ENCODE measurements around the gene RIIAD1.

RIIAD1 gene

DNA sequence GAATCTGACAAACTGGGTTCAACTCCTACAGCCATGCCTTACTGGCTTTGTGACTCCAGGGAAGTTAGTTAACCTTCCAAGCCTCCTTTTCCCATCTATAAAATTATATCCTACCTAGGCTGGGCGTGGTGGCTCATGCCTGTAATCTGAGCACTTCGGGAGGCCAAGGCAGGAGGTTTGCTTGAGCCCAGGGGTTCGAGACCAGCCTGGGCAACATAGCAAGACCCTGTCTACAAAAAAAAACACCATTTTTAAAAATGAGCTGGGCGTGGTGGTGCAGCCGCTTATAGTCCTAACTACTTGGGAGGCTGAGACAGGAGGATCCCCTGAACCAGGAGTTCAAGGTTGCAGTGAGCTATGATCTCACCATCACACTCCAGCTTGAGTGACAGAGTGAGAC, 19.8 kb upstream of the RIIAD1 start:
- Histone ChIP-seq H3K27me3 (ENCODE audit: control insufficient read depth, insufficient read depth, low read length) (no peaks in the 10 kb centered on the region), H3K4me3 (ENCODE audit: low read depth, low read length) (no peak overlapping the region), H3K9ac (ENCODE audit: low read length) (no peak overlapping the region), H3K4me1 (ENCODE audit: control insufficient read depth, insufficient read depth, low read length) (no peaks in the 10 kb centered on the region), H3K9me3 (ENCODE audit: control insufficient read depth, insufficient read depth, low read depth, low read length) (no peaks in the 10 kb centered on the region), H3K36me3 (ENCODE audit: control insufficient read depth, insufficient read depth, low read length) (peaks cover 46% of the 10 kb centered on the region), H3K27ac (ENCODE audit: low read depth, low read length) (no peak overlapping the region)

DNA sequence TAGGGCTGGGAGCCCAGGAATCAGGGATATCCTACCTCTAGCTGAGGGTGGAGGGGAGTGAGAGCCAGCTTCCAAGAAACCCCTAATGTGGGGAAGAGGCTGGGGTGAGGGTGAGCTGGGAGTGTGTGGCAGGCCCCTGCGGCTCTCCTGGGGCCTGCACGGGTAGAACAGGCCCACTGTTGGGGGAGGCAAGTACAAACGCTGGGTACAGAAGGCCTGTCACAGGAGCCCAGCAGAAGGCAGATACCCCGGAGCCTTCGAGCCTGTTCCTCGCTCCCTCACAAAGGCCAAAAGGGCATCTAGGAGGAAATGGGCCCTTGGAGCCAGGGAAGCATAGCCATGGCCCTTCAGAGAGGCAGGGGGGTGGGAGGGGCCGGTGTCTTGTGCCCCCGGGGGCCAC, 18.4 kb upstream of the RIIAD1 start:
- H3K9ac ChIP-seq (ENCODE audit: low read length), result no peak overlapping the region
- H3K27me3 ChIP-seq (ENCODE audit: control insufficient read depth, insufficient read depth, low read length), result no peaks in the 10 kb centered on the region
- peaks cover 36% of the 10 kb centered on the region for H3K36me3 ChIP-seq (ENCODE audit: control insufficient read depth, insufficient read depth, low read length)
- H3K27ac ChIP-seq (ENCODE audit: low read depth, low read length), result no peak overlapping the region
- no peak overlapping the region for H3K4me3 ChIP-seq (ENCODE audit: low read depth, low read length)
- no peaks in the 10 kb centered on the region for H3K4me1 ChIP-seq (ENCODE audit: control insufficient read depth, insufficient read depth, low read length)
- H3K9me3 ChIP-seq (ENCODE audit: control insufficient read depth, insufficient read depth, low read depth, low read length), result no peaks in the 10 kb centered on the region

DNA sequence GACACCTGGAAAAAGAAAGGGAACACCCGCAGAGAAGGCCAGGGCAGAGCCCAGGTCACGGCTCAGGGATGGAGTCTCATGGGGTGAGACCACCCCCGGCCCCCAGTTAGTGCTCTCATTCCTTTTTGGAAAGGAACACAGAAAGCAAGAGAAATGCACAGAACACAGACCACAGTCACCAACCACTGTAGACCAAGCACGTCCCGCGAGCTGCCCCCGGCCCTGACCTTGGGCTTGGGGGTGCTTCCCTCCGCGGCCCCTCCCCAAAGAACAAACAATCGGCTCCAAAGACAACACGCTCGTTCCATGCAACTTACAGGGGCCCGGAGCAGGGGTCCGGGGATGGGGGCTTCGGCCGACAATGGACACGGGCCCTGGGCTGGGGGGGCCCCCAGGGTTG, 17.5 kb upstream of the RIIAD1 start:
- no peaks in the 10 kb centered on the region for H3K4me1 ChIP-seq (ENCODE audit: control insufficient read depth, insufficient read depth, low read length)
- peaks cover 28% of the 10 kb centered on the region for H3K36me3 ChIP-seq (ENCODE audit: control insufficient read depth, insufficient read depth, low read length)
- H3K9me3 ChIP-seq (ENCODE audit: control insufficient read depth, insufficient read depth, low read depth, low read length), result no peaks in the 10 kb centered on the region
- H3K27ac ChIP-seq (ENCODE audit: low read depth, low read length), result 0 out of 2 replicates have a peak overlapping the region, but pooled peaks have one; percentile 11
- H3K27me3 ChIP-seq (ENCODE audit: control insufficient read depth, insufficient read depth, low read length), result no peaks in the 10 kb centered on the region
- H3K4me3 ChIP-seq (ENCODE audit: low read depth, low read length), result no peak overlapping the region
- H3K9ac ChIP-seq (ENCODE audit: low read length), result no peak overlapping the region

DNA sequence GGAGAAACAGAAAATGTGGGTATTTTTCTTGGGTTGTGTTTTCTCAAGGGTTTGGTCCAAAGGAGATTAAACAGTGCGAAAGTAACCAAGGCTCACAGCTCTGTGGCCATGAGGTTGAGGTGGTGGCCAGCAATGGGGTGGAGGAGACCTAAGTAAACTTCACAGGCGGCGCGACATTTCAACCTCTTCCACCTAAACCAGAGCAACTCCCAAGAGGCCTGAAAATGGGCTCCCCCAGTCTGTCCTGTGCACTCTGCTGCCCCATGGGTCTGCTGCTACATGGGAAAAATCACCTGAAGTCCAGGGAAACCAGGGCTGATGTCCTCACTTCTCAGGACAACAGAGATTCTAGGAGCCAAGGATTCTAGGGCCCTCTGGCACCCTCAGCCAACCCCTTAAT, 17.1 kb upstream of the RIIAD1 start:
- Histone ChIP-seq H3K9ac (ENCODE audit: low read length) (no peak overlapping the region), H3K9me3 (ENCODE audit: control insufficient read depth, insufficient read depth, low read depth, low read length) (no peaks in the 10 kb centered on the region), H3K27me3 (ENCODE audit: control insufficient read depth, insufficient read depth, low read length) (no peaks in the 10 kb centered on the region), H3K27ac (ENCODE audit: low read depth, low read length) (no peak overlapping the region), H3K4me3 (ENCODE audit: low read depth, low read length) (no peak overlapping the region), H3K4me1 (ENCODE audit: control insufficient read depth, insufficient read depth, low read length) (no peaks in the 10 kb centered on the region), H3K36me3 (ENCODE audit: control insufficient read depth, insufficient read depth, low read length) (peaks cover 24% of the 10 kb centered on the region)

DNA sequence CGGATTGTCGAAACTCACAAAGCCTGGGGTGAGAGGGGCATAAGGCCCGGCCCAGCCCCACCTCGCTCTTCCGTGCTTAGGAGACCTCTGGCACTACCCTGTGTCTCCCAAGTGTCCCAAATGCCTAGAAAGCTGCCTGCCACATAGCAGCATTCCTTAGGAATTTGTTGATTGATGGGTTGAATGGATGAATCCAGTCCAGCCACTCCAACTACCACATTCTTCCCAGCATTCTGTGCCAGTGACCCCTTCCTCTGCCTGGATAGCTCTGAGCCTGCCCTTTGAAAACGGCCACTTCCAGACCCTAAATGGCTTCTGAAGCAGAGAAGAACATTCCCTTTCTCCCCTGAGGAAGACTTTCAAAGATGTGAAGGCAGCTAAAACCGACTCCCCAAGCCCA, 16.2 kb upstream of the RIIAD1 start:
- Histone ChIP-seq H3K9me3 (ENCODE audit: control insufficient read depth, insufficient read depth, low read depth, low read length) (no peaks in the 10 kb centered on the region), H3K4me1 (ENCODE audit: control insufficient read depth, insufficient read depth, low read length) (no peaks in the 10 kb centered on the region), H3K36me3 (ENCODE audit: control insufficient read depth, insufficient read depth, low read length) (peaks cover 15% of the 10 kb centered on the region), H3K27me3 (ENCODE audit: control insufficient read depth, insufficient read depth, low read length) (no peaks in the 10 kb centered on the region), H3K27ac (ENCODE audit: low read depth, low read length) (no peak overlapping the region), H3K9ac (ENCODE audit: low read length) (no peak overlapping the region), H3K4me3 (ENCODE audit: low read depth, low read length) (no peak overlapping the region)

DNA sequence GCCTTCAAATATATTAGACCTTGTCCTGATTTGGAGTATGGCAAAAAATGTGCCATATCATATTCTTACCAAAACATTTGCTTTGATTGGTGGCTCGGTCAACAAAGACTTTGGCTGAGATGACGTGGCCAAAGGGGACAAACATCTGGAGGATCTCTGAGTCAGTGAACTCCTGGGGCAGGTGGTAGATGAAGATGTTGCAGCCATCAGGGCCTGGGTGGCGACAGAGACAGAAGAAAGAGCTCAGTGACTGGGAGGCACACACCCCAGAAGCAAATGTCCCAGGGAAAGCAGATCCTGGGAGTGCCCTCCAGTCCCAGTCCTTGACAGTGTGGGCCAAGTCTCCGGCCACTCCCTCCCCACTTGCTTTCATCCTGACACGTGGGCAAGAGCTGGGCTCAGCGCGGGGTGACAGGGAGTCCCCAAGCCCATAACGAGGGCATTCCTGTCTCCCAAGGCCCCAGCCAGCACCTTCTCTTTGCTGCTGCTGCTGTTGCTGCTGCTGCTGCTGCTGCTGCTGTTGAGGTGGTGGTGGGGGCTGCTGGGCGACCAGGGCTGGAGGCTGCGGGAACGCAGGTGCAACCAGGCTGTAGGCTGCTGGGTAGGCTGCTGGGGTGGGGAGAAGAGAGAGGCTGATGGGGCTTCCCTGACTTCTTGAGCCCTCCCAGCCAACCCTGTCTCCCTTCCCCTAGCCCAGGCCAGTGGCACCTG, 15.4 kb upstream of the RIIAD1 start:
- peaks cover 7% of the 10 kb centered on the region for H3K36me3 ChIP-seq (ENCODE audit: control insufficient read depth, insufficient read depth, low read length)
- no peaks in the 10 kb centered on the region for H3K4me1 ChIP-seq (ENCODE audit: control insufficient read depth, insufficient read depth, low read length)
- H3K4me3 ChIP-seq (ENCODE audit: low read depth, low read length), result no peak overlapping the region
- no peaks in the 10 kb centered on the region for H3K27me3 ChIP-seq (ENCODE audit: control insufficient read depth, insufficient read depth, low read length)
- H3K9me3 ChIP-seq (ENCODE audit: control insufficient read depth, insufficient read depth, low read depth, low read length), result no peaks in the 10 kb centered on the region
- no peak overlapping the region for H3K9ac ChIP-seq (ENCODE audit: low read length)
- no peak overlapping the region for H3K27ac ChIP-seq (ENCODE audit: low read depth, low read length)

DNA sequence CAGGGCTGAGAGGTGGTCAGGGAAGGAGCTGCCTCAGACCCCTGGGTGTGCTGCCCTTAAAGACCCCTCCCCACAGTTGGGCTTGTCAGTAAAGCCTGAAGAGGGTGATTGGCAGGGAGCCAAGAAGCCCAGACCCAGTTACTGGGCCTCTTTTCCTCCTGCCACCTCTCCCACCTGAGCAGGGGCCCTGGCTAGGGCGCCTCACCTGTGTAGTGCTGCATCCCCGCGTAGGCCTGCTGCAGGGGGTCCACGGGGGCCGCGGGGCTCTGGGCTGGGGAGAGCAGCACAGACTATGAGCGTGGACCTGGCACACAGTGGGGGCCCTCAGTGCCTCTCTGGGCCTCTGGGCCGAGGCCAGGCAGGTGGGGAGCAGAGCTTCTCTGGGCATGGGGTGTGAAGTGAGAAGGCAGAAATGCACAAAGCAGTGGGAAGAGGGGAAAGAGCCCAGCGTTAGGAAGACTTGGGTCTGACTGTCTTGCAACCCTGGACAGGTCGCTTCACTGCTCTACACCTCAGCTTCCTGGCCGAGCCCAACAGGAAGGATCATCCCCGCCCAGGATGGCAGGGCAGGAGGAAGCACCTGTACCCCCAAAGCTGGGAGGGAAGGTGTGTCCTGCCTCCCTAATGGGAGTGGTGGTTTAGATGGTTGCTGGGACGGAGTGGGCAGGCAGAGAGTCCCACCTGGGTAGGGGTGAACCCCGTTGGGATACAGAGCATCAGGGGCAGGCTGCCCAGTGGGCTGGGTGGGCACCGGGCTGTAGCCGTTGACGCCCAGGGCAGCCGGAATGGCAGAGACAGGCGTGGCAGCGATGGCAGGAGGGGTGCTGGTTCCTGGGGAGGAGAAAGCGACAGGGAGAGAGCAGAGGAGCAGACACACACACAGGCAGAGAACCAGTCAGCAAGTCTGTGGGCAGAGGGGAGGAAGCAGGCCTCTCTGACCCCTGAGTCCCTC, 14.6 kb upstream of the RIIAD1 start:
- no peaks in the 10 kb centered on the region; the same call in 1 of the 2 replicates for H3K27me3 ChIP-seq (ENCODE audit: control insufficient read depth, insufficient read depth, low read length)
- no peaks in the 10 kb centered on the region for H3K36me3 ChIP-seq (ENCODE audit: control insufficient read depth, insufficient read depth, low read length)
- H3K27ac ChIP-seq (ENCODE audit: low read depth, low read length), result no peak overlapping the region
- no peaks in the 10 kb centered on the region for H3K4me1 ChIP-seq (ENCODE audit: control insufficient read depth, insufficient read depth, low read length)
- H3K4me3 ChIP-seq (ENCODE audit: low read depth, low read length), result no peak overlapping the region
- H3K9ac ChIP-seq (ENCODE audit: low read length), result no peak overlapping the region
- no peaks in the 10 kb centered on the region for H3K9me3 ChIP-seq (ENCODE audit: control insufficient read depth, insufficient read depth, low read depth, low read length)

DNA sequence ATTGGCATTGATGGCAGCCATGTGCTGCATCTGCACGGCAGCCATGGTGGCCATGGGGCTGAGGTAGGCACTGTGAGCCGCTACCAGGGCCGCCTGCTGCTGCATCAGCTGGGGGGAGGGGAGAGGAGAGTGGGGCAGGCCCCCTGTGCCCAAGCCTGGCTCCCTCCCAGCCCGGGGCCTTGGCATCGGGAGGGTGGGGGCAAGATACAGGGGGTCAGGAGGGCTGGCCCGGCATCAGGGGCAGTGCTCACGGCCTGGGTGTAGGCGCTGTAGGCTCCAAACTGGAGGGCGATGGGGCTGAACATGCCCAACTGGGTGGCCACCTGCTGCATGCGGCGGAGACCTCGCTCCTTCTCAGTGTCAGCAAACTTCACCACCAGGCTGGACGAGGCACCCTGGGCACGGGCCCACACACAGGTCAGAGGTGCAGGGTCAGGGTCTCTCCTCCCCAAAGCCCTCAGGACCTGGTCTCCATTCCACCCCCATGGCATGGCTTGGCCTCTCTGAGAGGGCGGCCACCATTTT, 13.7 kb upstream of the RIIAD1 start:
- Histone ChIP-seq H3K36me3 (ENCODE audit: control insufficient read depth, insufficient read depth, low read length) (no peaks in the 10 kb centered on the region), H3K9me3 (ENCODE audit: control insufficient read depth, insufficient read depth, low read depth, low read length) (no peaks in the 10 kb centered on the region), H3K27ac (ENCODE audit: low read depth, low read length) (no peak overlapping the region), H3K9ac (ENCODE audit: low read length) (no peak overlapping the region), H3K4me1 (ENCODE audit: control insufficient read depth, insufficient read depth, low read length) (no peaks in the 10 kb centered on the region), H3K27me3 (ENCODE audit: control insufficient read depth, insufficient read depth, low read length) (no peaks in the 10 kb centered on the region; the same call in 1 of the 2 replicates), H3K4me3 (ENCODE audit: low read depth, low read length) (no peak overlapping the region)

DNA sequence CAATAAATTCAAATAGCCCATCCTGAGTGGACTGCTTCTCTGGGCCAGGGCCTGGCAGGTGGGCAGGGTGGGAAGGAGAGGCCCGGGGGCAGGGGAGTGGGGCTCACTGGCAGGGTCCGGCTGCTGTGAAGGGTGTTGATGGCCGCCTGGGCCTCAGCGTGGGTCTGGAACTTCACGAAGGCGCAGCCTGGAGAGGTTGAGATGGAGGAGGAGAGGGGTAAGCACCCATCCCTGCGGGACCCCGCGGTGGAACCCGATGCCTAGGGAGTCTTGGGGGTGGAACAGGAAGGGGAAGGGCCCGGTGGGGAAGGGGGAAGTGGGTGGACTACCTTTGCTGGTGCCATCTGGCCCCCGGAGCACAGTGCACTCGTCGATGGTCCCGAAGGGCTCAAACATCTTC, 12.4 kb upstream of the RIIAD1 start:
- H3K4me1 ChIP-seq (ENCODE audit: control insufficient read depth, insufficient read depth, low read length), result no peaks in the 10 kb centered on the region
- peaks cover 3% of the 10 kb centered on the region; the same call in 1 of the 2 replicates for H3K27me3 ChIP-seq (ENCODE audit: control insufficient read depth, insufficient read depth, low read length)
- no peak overlapping the region for H3K27ac ChIP-seq (ENCODE audit: low read depth, low read length)
- no peak overlapping the region for H3K4me3 ChIP-seq (ENCODE audit: low read depth, low read length)
- no peaks in the 10 kb centered on the region for H3K9me3 ChIP-seq (ENCODE audit: control insufficient read depth, insufficient read depth, low read depth, low read length)
- H3K9ac ChIP-seq (ENCODE audit: low read length), result no peak overlapping the region
- no peaks in the 10 kb centered on the region for H3K36me3 ChIP-seq (ENCODE audit: control insufficient read depth, insufficient read depth, low read length)

DNA sequence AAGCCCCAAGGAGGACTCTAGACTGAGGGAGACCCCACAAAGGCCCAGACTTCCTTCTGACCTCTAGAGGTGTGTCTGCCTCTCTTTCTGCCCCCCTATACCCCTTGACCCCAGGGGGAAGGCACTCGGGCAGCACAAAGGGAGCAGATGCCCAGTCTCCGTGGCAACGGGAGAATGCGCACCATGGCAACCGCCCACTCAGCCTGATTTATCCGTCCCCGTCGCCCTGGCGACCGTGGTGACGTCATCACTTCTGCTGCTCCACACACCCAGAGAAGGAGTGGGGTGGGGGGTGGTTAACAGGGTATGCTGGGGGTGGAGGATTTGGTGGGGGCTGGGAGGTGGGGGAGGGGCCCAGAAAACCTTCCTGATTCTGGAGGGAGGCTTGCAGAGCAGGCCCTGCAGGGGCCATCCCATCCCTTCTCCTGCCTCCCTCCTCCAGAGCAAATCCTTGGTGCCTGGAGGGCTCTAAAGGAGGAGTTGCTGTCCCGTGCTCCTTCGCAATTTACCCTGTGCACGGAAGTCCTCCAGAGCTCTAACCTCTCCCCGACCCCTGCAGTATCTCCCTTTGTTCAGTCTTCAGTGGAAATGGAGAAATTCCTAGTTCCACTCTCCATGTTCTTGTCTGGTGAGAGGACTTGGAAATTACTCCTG, 11.0 kb upstream of the RIIAD1 start:
- no peak overlapping the region for H3K4me3 ChIP-seq (ENCODE audit: low read depth, low read length)
- no peaks in the 10 kb centered on the region for H3K36me3 ChIP-seq (ENCODE audit: control insufficient read depth, insufficient read depth, low read length)
- H3K27ac ChIP-seq (ENCODE audit: low read depth, low read length), result no peak overlapping the region
- no peaks in the 10 kb centered on the region for H3K4me1 ChIP-seq (ENCODE audit: control insufficient read depth, insufficient read depth, low read length)
- H3K9ac ChIP-seq (ENCODE audit: low read length), result no peak overlapping the region
- peaks cover 12% of the 10 kb centered on the region; the same call in 1 of the 2 replicates for H3K27me3 ChIP-seq (ENCODE audit: control insufficient read depth, insufficient read depth, low read length)
- H3K9me3 ChIP-seq (ENCODE audit: control insufficient read depth, insufficient read depth, low read depth, low read length), result no peaks in the 10 kb centered on the region

All from HUES6 (cell line).